ENCODE data around the gene AHNAK. TPM values are rescaled to one million over a fixed set of nuclear protein-coding genes. Genes with fewer than 3 reads are reported as not detected.

The AHNAK gene
- total and polyA plus RNA-seq, 2 of the 8 experiments (the other 6 are each of a cell fraction or from before 2014, with no cell fraction given): 2.0 to 5.8 TPM

DNA sequence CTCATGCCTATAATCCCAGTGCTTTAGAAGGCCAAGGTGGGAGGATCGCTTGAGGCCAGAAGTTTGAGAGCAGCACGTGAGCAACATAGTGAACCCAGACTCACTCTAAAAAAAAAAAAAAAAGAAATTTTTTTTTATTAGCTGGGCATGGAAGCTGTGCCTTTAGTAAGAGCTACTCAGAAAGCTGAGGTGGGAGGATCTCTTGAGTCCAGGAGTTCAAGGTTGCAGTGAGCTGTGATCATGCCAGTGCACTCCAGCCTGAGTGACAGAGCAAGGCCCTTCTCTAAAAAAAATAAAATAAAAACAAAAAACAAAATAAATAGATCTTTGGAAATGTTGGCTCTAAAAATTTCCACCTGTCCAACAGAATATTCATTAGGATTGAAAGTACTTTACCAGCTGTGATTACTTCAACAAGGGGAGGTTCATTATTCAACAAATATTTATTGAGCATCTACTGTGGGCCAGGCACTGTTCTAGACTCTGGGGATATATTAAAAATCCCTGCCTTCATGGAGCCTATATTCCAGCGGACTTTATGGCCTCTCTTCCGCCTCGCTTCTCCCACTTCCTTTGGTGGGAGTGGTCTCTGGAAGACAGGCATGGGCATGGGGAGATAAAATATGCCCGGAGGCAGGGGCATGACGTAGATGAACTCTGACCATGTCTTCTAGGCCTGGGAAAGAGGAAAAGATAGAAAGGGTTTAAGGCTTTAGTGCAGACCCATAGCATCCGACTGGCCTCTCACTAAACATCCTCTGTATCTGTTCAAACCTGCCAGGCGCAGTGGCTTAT lies 47.9 kb downstream of the AHNAK start:
- H3K14ac ChIP-seq (ENCODE audit: insufficient read length): no peak overlapping the region
- H2AK5ac ChIP-seq (ENCODE audit: low read depth, low read length): no peak overlapping the region
- H3K56ac ChIP-seq (replicated peaks; ENCODE audit: insufficient read length, low read depth, low read length): no peak overlapping the region
- H2BK5ac ChIP-seq (ENCODE audit: low read depth, low read length): no peak overlapping the region
- no peak overlapping the region for H3K18ac ChIP-seq (ENCODE audit: extremely low read depth, low read length)
- no peak for DNase-seq (ENCODE audit: low read depth in 1 of 2, low spot score in 2 of 2)
- no peak overlapping the region for H3K4me2 ChIP-seq (ENCODE audit: insufficient read depth in 1 of 2, low read depth in 2 of 2, low read length in 2 of 2)
- no peaks in the 10 kb centered on the region for H4K20me1 ChIP-seq (replicated peaks in 1 of 2; ENCODE audit: control insufficient read depth in 1 of 2, insufficient read depth in 2 of 2, low read length in 2 of 2)
- H2BK12ac ChIP-seq (ENCODE audit: low read depth, low read length): no peak overlapping the region
- H3K79me2 ChIP-seq (ENCODE audit: control insufficient read depth in 1 of 2, insufficient read depth in 2 of 2, low read length in 2 of 2): no peaks in the 10 kb centered on the region
- H3K79me1 ChIP-seq (ENCODE audit: low read depth, low read length): no peaks in the 10 kb centered on the region
- no peak overlapping the region for H4K8ac ChIP-seq (ENCODE audit: extremely low read depth, insufficient read depth, low read length)
- no peaks in the 10 kb centered on the region for H3K36me3 ChIP-seq (ENCODE audit: control insufficient read depth in 2 of 4, insufficient read depth in 4 of 4, low read length in 3 of 4)
- no peak overlapping the region for H2BK20ac ChIP-seq (ENCODE audit: low read length)
- no peak overlapping the region for H3K23ac ChIP-seq (ENCODE audit: insufficient read length)
- H3K4ac ChIP-seq (replicated peaks; ENCODE audit: insufficient read length, low read depth, low read length): no peak overlapping the region
- no peak overlapping the region for H4K91ac ChIP-seq (replicated peaks; ENCODE audit: insufficient read length, low read length)
- no peak overlapping the region for H2BK15ac ChIP-seq (ENCODE audit: low read length)
- peaks cover 0 to 4% (median 1%) of the 10 kb centered on the region in 4 experiments; a peak in 4 of 7 replicates for H3K27me3 ChIP-seq (replicated peaks in 1 of 4; ENCODE audit: control insufficient read depth in 3 of 4, extremely low read depth in 1 of 4, insufficient read depth in 3 of 4, low read length in 3 of 4)
- peaks cover 2 to 11% (median 7%) of the 10 kb centered on the region in 4 experiments; a peak in 6 of 7 replicates for H3K4me1 ChIP-seq (replicated peaks in 1 of 4; ENCODE audit: control insufficient read depth in 3 of 4, insufficient read depth in 4 of 4, low read length in 3 of 4)
- no peak overlapping the region for H2AFZ ChIP-seq (ENCODE audit: low read length)
- no peak overlapping the region for H4K5ac ChIP-seq (ENCODE audit: insufficient read length, low read depth, low read length)
- FAIRE-seq: no peak
- no peaks in the 10 kb centered on the region for H3K23me2 ChIP-seq (ENCODE audit: low read depth, low read length)
- CTCF ChIA-PET (ENCODE audit: partially characterized antibody): interaction anchor here (1.2 to 18.8 kb wide), 14 partner anchors 9 to 104 kb away, joined by 3 to 179 read pairs (median 7); no protein-coding TSS in a partner anchor
- no peak overlapping the region for H3K27ac ChIP-seq (ENCODE audit: low read depth, low read length)
- 93% methylated on average over 9 of the region's 9 CpGs; no CpG with 5 or more reads in 1 of the 2 experiments for WGBS, 2 experiments (ENCODE audit: extremely low coverage in 1 of 2, insufficient coverage in 1 of 2, insufficient read length in 1 of 2, insufficient replicate concordance in 2 of 2, low coverage in 1 of 2, low lambda C conversion rate in 2 of 2, missing lambda C conversion rate in 1 of 2)
- no peak overlapping the region for H3K9ac ChIP-seq (replicated peaks in 1 of 4; ENCODE audit: extremely low read depth in 1 of 4, low read depth in 3 of 4, low read length in 3 of 4)
- H2BK120ac ChIP-seq (replicated peaks; ENCODE audit: low read depth, low read length): no peak overlapping the region
- POLR2A ChIA-PET (ENCODE audit: partially characterized antibody): interaction anchor here (0.9 to 2.7 kb wide), 5 partner anchors 10 to 93 kb away, joined by 3 to 11 read pairs (median 5); partner anchors contain the start of gene TUT1
- H3K4me3 ChIP-seq (ENCODE audit: extremely low read depth in 1 of 4, insufficient read depth in 2 of 4, low read depth in 3 of 4, low read length in 4 of 4): no peak overlapping the region
- no peaks in the 10 kb centered on the region for H3K9me3 ChIP-seq (ENCODE audit: insufficient read depth in 2 of 2, low read depth in 1 of 2, low read length in 1 of 2)
- TF ChIP-seq RXRA (IDR thresholded peaks at IDR 0.05; ENCODE audit: insufficient read depth, low read depth, low read length) (no peak), GABPA (IDR thresholded peaks at IDR 0.05; ENCODE audit: borderline replicate concordance, insufficient read depth, low read length) (no peak), CHD2 (IDR thresholded peaks at IDR 0.05; ENCODE audit: low read length) (no peak), BACH1 (IDR thresholded peaks at IDR 0.05; ENCODE audit: low read length) (no peak), SP2 (IDR thresholded peaks at IDR 0.05; ENCODE audit: low read length) (no peak), SIN3A (conservative IDR thresholded peaks at IDR 0.05 in 1 of 2, IDR thresholded peaks at IDR 0.05 in 1 of 2; ENCODE audit: low read depth in 1 of 2, low read length in 2 of 2) (no peak), JUND (IDR thresholded peaks at IDR 0.05; ENCODE audit: low read length) (no peak), SP1 (IDR thresholded peaks at IDR 0.05; ENCODE audit: low read depth, low read length) (no peak), CBX5 (IDR thresholded peaks at IDR 0.05; ENCODE audit: low read depth, low read length) (no peak), TBP (IDR thresholded peaks at IDR 0.05; ENCODE audit: low read depth, low read length) (no peak), ZNF274 (IDR thresholded peaks at IDR 0.05; ENCODE audit: borderline replicate concordance, extremely low read depth, low read length) (no peak), POLR2AphosphoS5 (IDR thresholded peaks at IDR 0.05; ENCODE audit: low read depth, low read length) (no peak)
- TF ChIP-seq, protein P1, sequence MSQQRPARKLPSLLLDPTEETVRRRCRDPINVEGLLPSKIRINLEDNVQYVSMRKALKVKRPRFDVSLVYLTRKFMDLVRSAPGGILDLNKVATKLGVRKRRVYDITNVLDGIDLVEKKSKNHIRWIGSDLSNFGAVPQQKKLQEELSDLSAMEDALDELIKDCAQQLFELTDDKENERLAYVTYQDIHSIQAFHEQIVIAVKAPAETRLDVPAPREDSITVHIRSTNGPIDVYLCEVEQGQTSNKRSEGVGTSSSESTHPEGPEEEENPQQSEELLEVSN (IDR thresholded peaks at IDR 0.05): no peak
